ENCODE results near the gene TLE1. TPM values are rescaled to one million over a fixed set of nuclear protein-coding genes. Genes with fewer than 3 reads are reported as not detected.
A peak's percentile ranks its signal among the peaks of the same experiment; 100 is the strongest.
"Not testable (repeated sequence)": the region's sequence is repeated elsewhere in the genome, so short reads cannot be mapped to it uniquely, and the experiment has no call there.

Gene TLE1
- total RNA-seq, 2 experiments from 2014 or later, result 0.10 TPM

DNA sequence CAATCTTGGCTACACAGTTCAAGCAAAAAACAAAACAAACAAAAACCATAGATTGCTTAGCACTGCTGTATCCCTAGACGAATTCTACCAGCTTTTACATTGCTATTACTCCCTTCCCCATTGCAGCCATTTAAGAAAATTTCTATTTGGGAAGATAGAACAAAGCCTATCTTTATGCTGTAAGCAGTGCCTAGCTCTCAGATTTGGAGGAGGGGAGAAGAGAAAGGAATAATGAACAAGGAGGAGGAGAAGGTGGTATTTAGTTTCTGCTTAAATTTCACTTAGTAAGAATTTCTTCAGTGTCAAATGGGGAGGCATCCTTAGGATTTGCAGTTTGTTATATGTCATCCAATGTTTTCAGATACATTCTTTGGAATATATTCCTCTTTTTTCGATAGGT, 16.2 kb upstream of the TLE1 start:
- H3K27me3 Mint-ChIP-seq (ENCODE audit: low read depth), result no peaks in the 10 kb centered on the region
- no peaks in the 10 kb centered on the region for H3K9me3 Mint-ChIP-seq
- no peak for DNase-seq
- no peaks in the 10 kb centered on the region for H3K4me1 Mint-ChIP-seq (ENCODE audit: low read depth)
- intact Hi-C loops (cut with micrococcal nuclease), result no loop called here
- H3K36me3 Mint-ChIP-seq (ENCODE audit: low read depth), result no peaks in the 10 kb centered on the region
- CTCF ChIA-PET, result no interaction called here
- no peak overlapping the region for H3K27ac Mint-ChIP-seq
- no peak overlapping the region for H3K4me3 Mint-ChIP-seq

DNA sequence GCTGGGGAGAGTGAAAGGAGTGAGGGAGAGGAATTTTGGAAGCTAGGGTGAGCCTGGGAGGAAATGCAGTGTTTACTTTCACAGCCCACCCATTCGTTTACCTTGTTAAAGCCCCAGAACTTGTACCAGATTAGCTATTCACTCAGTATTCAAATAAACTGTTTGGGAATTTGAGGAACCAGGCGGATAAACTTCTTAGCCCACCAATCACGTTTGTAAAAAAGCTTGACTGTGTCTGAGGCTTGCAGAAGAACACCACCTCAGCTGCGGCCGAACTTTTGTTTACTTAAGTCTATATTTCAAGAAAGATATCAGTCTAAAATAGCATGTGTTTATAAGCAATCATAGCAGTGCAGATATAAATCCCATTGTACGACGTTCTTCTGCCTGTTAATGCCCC, 5.2 kb upstream of the TLE1 start:
- DNase-seq, result no peak
- CTCF ChIA-PET, result no interaction called here
- H3K4me1 Mint-ChIP-seq (ENCODE audit: low read depth), result peaks cover 6% of the 10 kb centered on the region
- H3K4me3 Mint-ChIP-seq, result no peak overlapping the region
- H3K9me3 Mint-ChIP-seq, result no peaks in the 10 kb centered on the region
- no peaks in the 10 kb centered on the region for H3K36me3 Mint-ChIP-seq (ENCODE audit: low read depth)
- peaks cover 15% of the 10 kb centered on the region for H3K27me3 Mint-ChIP-seq (ENCODE audit: low read depth)
- no peak overlapping the region for H3K27ac Mint-ChIP-seq
- intact Hi-C loops (cut with micrococcal nuclease), result no loop called here

GRCh38 chr9:81693671-81694378, 4.5 kb upstream of the TLE1 start:
- peaks cover 17% of the 10 kb centered on the region for H3K27me3 Mint-ChIP-seq (ENCODE audit: low read depth)
- no peak for DNase-seq
- H3K4me1 Mint-ChIP-seq (ENCODE audit: low read depth), result peaks cover 8% of the 10 kb centered on the region
- CTCF ChIA-PET, result no interaction called here
- H3K27ac Mint-ChIP-seq, result no peak overlapping the region
- H3K4me3 Mint-ChIP-seq, result no peak overlapping the region
- H3K9me3 Mint-ChIP-seq, result no peaks in the 10 kb centered on the region
- intact Hi-C loops (cut with micrococcal nuclease), result no loop called here
- peaks cover 2% of the 10 kb centered on the region for H3K36me3 Mint-ChIP-seq (ENCODE audit: low read depth)

DNA sequence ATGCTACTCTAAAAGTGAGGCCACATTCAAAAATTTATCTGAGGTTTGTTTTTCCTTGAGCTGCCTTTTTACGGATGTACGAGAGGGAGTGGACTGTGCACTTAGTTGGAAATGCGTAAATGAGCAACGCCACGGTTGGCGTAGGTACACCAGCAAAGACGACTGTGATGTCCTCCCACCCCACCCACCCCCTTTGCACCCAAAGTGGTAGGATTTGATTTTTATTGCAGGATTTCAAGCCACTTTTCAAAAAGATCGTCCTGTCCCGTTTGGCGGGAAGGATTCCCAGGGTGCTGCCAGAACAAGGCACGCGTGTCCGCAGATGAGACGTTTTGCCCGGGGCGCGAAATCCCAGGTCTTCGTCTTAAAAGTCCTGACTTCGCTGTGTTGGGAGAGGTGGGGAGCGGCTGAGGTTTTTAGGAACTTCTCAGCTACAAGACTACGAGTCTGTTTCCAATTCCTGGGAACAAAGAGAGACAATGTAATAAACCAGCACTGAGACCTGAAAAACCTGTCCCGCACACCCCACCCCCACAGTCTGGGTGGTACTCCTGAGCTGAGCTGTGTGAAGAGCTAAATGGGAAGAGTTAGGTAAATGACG, 1.0 kb upstream of the TLE1 start:
- H3K9me3 Mint-ChIP-seq, result no peaks in the 10 kb centered on the region
- DNase-seq, result peak; percentile 4
- CTCF ChIA-PET, result no interaction called here
- H3K4me1 Mint-ChIP-seq (ENCODE audit: low read depth), result peaks cover 18% of the 10 kb centered on the region
- peaks cover 2% of the 10 kb centered on the region for H3K36me3 Mint-ChIP-seq (ENCODE audit: low read depth)
- peak overlapping the region; percentile 81 for H3K4me3 Mint-ChIP-seq
- intact Hi-C loops (cut with micrococcal nuclease), result no loop called here
- H3K27me3 Mint-ChIP-seq (ENCODE audit: low read depth), result peaks cover 23% of the 10 kb centered on the region
- H3K27ac Mint-ChIP-seq, result no peak overlapping the region

- intact Hi-C loops (cut with micrococcal nuclease), result loop anchor here (5.0 to 10.0 kb wide), 2 partner anchors 94 to 1512 kb away; no protein-coding TSS in a partner anchor
- H3K36me3 Mint-ChIP-seq (ENCODE audit: low read depth); CTCF ChIA-PET; DNase-seq; H3K9me3 Mint-ChIP-seq; H3K27ac Mint-ChIP-seq: not testable (repeated sequence)
- peaks cover 23% of the 10 kb centered on the region for H3K27me3 Mint-ChIP-seq (ENCODE audit: low read depth)
- peaks cover 18% of the 10 kb centered on the region for H3K4me1 Mint-ChIP-seq (ENCODE audit: low read depth)
- peak overlapping the region; percentile 77 for H3K4me3 Mint-ChIP-seq
These were observed 329 bp downstream of the TLE1 start for GRCh38 chr9:81689093-81689342.

GRCh38 chr9:81688262-81689092, 870 bp downstream of the TLE1 start:
- intact Hi-C loops (cut with micrococcal nuclease), result loop anchor here (5.0 to 10.0 kb wide), 2 partner anchors 94 to 1511 kb away; no protein-coding TSS in a partner anchor
- Mint-ChIP-seq H3K4me1 (ENCODE audit: low read depth) (peaks cover 18% of the 10 kb centered on the region), H3K27me3 (ENCODE audit: low read depth) (peaks cover 21% of the 10 kb centered on the region), H3K4me3 (peak overlapping the region; percentile 77)
- H3K9me3 Mint-ChIP-seq; H3K36me3 Mint-ChIP-seq (ENCODE audit: low read depth); H3K27ac Mint-ChIP-seq; CTCF ChIA-PET: not testable (repeated sequence)
- peak; percentile 39 for DNase-seq

GRCh38 chr9:81687521-81688261, 1.7 kb downstream of the TLE1 start:
- no peak overlapping the region for H3K27ac Mint-ChIP-seq
- intact Hi-C loops (cut with micrococcal nuclease), result loop anchor here (1.0 to 10.0 kb wide), 3 partner anchors 93 to 1510 kb away; no protein-coding TSS in a partner anchor
- H3K9me3 Mint-ChIP-seq, result no peaks in the 10 kb centered on the region
- H3K36me3 Mint-ChIP-seq (ENCODE audit: low read depth), result peaks cover 2% of the 10 kb centered on the region
- DNase-seq, result no peak
- peaks cover 21% of the 10 kb centered on the region for H3K4me1 Mint-ChIP-seq (ENCODE audit: low read depth)
- H3K27me3 Mint-ChIP-seq (ENCODE audit: low read depth), result peaks cover 23% of the 10 kb centered on the region
- CTCF ChIA-PET, result no interaction called here
- peak overlapping the region; percentile 45 for H3K4me3 Mint-ChIP-seq

GRCh38 chr9:81686614-81687520, 2.5 kb downstream of the TLE1 start:
- H3K9me3 Mint-ChIP-seq, result no peaks in the 10 kb centered on the region
- CTCF ChIA-PET, result interaction anchor here (0.6 to 0.7 kb wide), 2 partner anchors 159 to 185 kb away, joined by 3 read pairs; no protein-coding TSS in a partner anchor

GRCh38 chr9:81685763-81686613, 3.4 kb downstream of the TLE1 start:
- CTCF ChIA-PET, result interaction anchor here (0.6 to 1.1 kb wide), 3 partner anchors 27 to 186 kb away, joined by 3 read pairs; no protein-coding TSS in a partner anchor
- peaks cover 27% of the 10 kb centered on the region for H3K4me1 Mint-ChIP-seq (ENCODE audit: low read depth)
- no peak for DNase-seq
- no peak overlapping the region for H3K27ac Mint-ChIP-seq
- peaks cover 32% of the 10 kb centered on the region for H3K27me3 Mint-ChIP-seq (ENCODE audit: low read depth)
- intact Hi-C loops (cut with micrococcal nuclease), result loop anchor here (5.0 to 10.0 kb wide), 2 partner anchors 91 to 1509 kb away; no protein-coding TSS in a partner anchor
- no peak overlapping the region for H3K4me3 Mint-ChIP-seq
- H3K9me3 Mint-ChIP-seq, result no peaks in the 10 kb centered on the region
- peaks cover 2% of the 10 kb centered on the region for H3K36me3 Mint-ChIP-seq (ENCODE audit: low read depth)

More at GRCh38 chr9:81686614-81687520, 2.5 kb downstream of the TLE1 start:
- intact Hi-C loops (cut with micrococcal nuclease), result loop anchor here (1.0 to 10.0 kb wide), 3 partner anchors 92 to 1510 kb away; no protein-coding TSS in a partner anchor
- peak; percentile 47 for DNase-seq
- Mint-ChIP-seq H3K4me3 (peak overlapping the region; percentile 45), H3K36me3 (ENCODE audit: low read depth) (peaks cover 2% of the 10 kb centered on the region), H3K27ac (no peak overlapping the region), H3K4me1 (ENCODE audit: low read depth) (peaks cover 27% of the 10 kb centered on the region), H3K27me3 (ENCODE audit: low read depth) (peaks cover 27% of the 10 kb centered on the region)

- no peak overlapping the region for H3K27ac Mint-ChIP-seq
- H3K9me3 Mint-ChIP-seq, result no peaks in the 10 kb centered on the region
- CTCF ChIA-PET, result no interaction called here
- peaks cover 32% of the 10 kb centered on the region for H3K27me3 Mint-ChIP-seq (ENCODE audit: low read depth)
- H3K36me3 Mint-ChIP-seq (ENCODE audit: low read depth), result peaks cover 2% of the 10 kb centered on the region
- H3K4me1 Mint-ChIP-seq (ENCODE audit: low read depth), result peaks cover 21% of the 10 kb centered on the region
- DNase-seq, result no peak
- H3K4me3 Mint-ChIP-seq, result no peak overlapping the region
- intact Hi-C loops (cut with micrococcal nuclease), result loop anchor here (5.0 to 10.0 kb wide), 2 partner anchors 90 to 1507 kb away; no protein-coding TSS in a partner anchor
These were observed 4.7 kb downstream of the TLE1 start for GRCh38 chr9:81684635-81685034.
